H9 (cell line): ENCODE measurements around the gene TJAP1. TPM values are rescaled to one million over a fixed set of nuclear protein-coding genes. Genes with fewer than 3 reads are reported as not detected.

Source experiments
- DNase-seq: peaks from one replicate; pipeline ENCODE4 v3.0.0-alpha.2; 2017
- H2AFZ ChIP-seq: one replicate; pipeline ENCODE4 v1.6.1; 2013; ENCODE audit warnings: mild to moderate bottlenecking, low read length, control low read depth, moderate library complexity
- H2AK5ac ChIP-seq: 2 replicates; pipeline ENCODE4 v1.6.1; 2013; ENCODE audit warnings: low read length, control low read depth, mixed read lengths; ENCODE audit not compliant: insufficient read length
- H2BK120ac ChIP-seq: one replicate; pipeline ENCODE4 v1.6.1; 2013; ENCODE audit warnings: low read depth, mild to moderate bottlenecking, low read length, control low read depth, inconsistent platforms; ENCODE audit not compliant: poor library complexity, severe bottlenecking
- H2BK12ac ChIP-seq: 2 replicates; pipeline ENCODE4 v1.6.1; 2013; ENCODE audit warnings: low read length, control low read depth, mixed read lengths, low read depth; ENCODE audit not compliant: insufficient read length
- H2BK15ac ChIP-seq: 2 replicates; pipeline ENCODE4 v1.6.1; 2013; ENCODE audit warnings: low read depth, low read length, control low read depth
- H2BK20ac ChIP-seq: one replicate; pipeline ENCODE4 v1.6.1; 2013; ENCODE audit warnings: low read depth, mild to moderate bottlenecking, low read length, control low read depth, inconsistent platforms; ENCODE audit not compliant: poor library complexity, severe bottlenecking
- H2BK5ac ChIP-seq: 2 replicates; pipeline ENCODE4 v1.6.1; 2013; ENCODE audit warnings: low read length, control low read depth, mixed read lengths; ENCODE audit not compliant: insufficient read length
- H3K14ac ChIP-seq: 2 replicates; pipeline ENCODE4 v1.6.1; 2013; ENCODE audit warnings: low read length, control low read depth; ENCODE audit not compliant: insufficient read depth
- H3K18ac ChIP-seq: 2 replicates; pipeline ENCODE4 v1.6.1; 2013; ENCODE audit warnings: low read depth, mild to moderate bottlenecking, mixed read lengths, low read length, control low read depth; ENCODE audit not compliant: insufficient read length
- H3K23ac ChIP-seq: 2 replicates; pipeline ENCODE4 v1.6.1; 2013; ENCODE audit warnings: low read length, control low read depth, mixed read lengths, low read depth; ENCODE audit not compliant: insufficient read length
- H3K23me2 ChIP-seq: 2 replicates; pipeline ENCODE4 v1.6.1; 2013; ENCODE audit warnings: low read depth, mild to moderate bottlenecking, mixed read lengths, low read length, control low read depth; ENCODE audit not compliant: insufficient read length, poor library complexity, severe bottlenecking
- H3K27ac ChIP-seq: 2 replicates; pipeline ENCODE4 v1.5.1; 2013; ENCODE audit warnings: low read length, control low read depth, mixed read lengths, low read depth; ENCODE audit not compliant: insufficient read length
- H3K27me3 ChIP-seq: 2 replicates; pipeline ENCODE4 v1.6.1; 2013; ENCODE audit warnings: low read length, control low read depth, inconsistent platforms; ENCODE audit not compliant: insufficient read depth
- H3K4ac ChIP-seq: 2 replicates; pipeline ENCODE4 v1.6.1; 2013; ENCODE audit warnings: low read depth, mild to moderate bottlenecking, control low read depth, inconsistent platforms, low read length, moderate library complexity
- H3K4me1 ChIP-seq: 2 replicates; pipeline ENCODE4 v1.6.1; 2013; ENCODE audit warnings: low read length, control low read depth, inconsistent platforms; ENCODE audit not compliant: insufficient read depth
- H3K4me2 ChIP-seq: 2 replicates; pipeline ENCODE4 v1.6.1; 2013; ENCODE audit warnings: low read length, control low read depth, mixed read lengths; ENCODE audit not compliant: insufficient read length, insufficient read depth
- H3K56ac ChIP-seq: 2 replicates; pipeline ENCODE4 v1.6.1; 2013; ENCODE audit warnings: low read depth, mild to moderate bottlenecking, mixed read lengths, low read length, control low read depth; ENCODE audit not compliant: insufficient read length
- H3K79me1 ChIP-seq: 2 replicates; pipeline ENCODE4 v1.6.1; 2013; ENCODE audit warnings: low read depth, mild to moderate bottlenecking, moderate library complexity, low read length, control low read depth, inconsistent platforms; ENCODE audit not compliant: insufficient read depth, poor library complexity, severe bottlenecking
- H3K79me2 ChIP-seq: 2 replicates; pipeline ENCODE4 v1.6.1; 2013; ENCODE audit warnings: low read length, control low read depth, inconsistent platforms; ENCODE audit not compliant: insufficient read depth
- H3K9ac ChIP-seq: 2 replicates; pipeline ENCODE4 v1.6.1; 2013; ENCODE audit warnings: low read length, control low read depth, mixed read lengths; ENCODE audit not compliant: insufficient read length; ENCODE audit errors: extremely low read depth
- H3K9me3 ChIP-seq: one replicate; pipeline ENCODE4 v1.6.1; 2013; ENCODE audit warnings: low read depth, low read length, inconsistent platforms; ENCODE audit not compliant: control insufficient read depth
- H3T11ph ChIP-seq: one replicate; pipeline ENCODE4 v1.6.1; 2013; ENCODE audit warnings: mild to moderate bottlenecking, low read length, control low read depth, inconsistent platforms
- H4K20me1 ChIP-seq: one replicate; pipeline ENCODE4 v1.6.1; 2013; ENCODE audit not compliant: control insufficient read depth, insufficient read length, insufficient read depth
- H4K5ac ChIP-seq: 2 replicates; pipeline ENCODE4 v1.6.1; 2013; ENCODE audit warnings: low read depth, mild to moderate bottlenecking, mixed read lengths, low read length, control low read depth; ENCODE audit not compliant: insufficient read length
- H4K8ac ChIP-seq: replicated peaks from 2 replicates; pipeline ENCODE4 v1.6.1; 2013; ENCODE audit warnings: low read length, control low read depth, mixed read lengths, low read depth; ENCODE audit not compliant: insufficient read length
- H4K91ac ChIP-seq: 2 replicates; pipeline ENCODE4 v1.6.1; 2013; ENCODE audit warnings: low read depth, mild to moderate bottlenecking, moderate library complexity, mixed read lengths, low read length, control low read depth; ENCODE audit not compliant: insufficient read length
- H3K27ac Mint-ChIP-seq, 3 experiments: 2 replicates in 2 of 3; 3 replicates in 1 of 3; pipeline ENCODE4 v1.8.0; 2020 to 2021; ENCODE audit warnings: mixed read lengths in 3 of 3, mild to moderate bottlenecking in 1 of 3, moderate library complexity in 1 of 3
- H3K27me3 Mint-ChIP-seq: 2 replicates; pipeline ENCODE4 v1.8.0; 2021; ENCODE audit warnings: low read depth, mild to moderate bottlenecking, moderate library complexity, mixed read lengths
- H3K36me3 Mint-ChIP-seq, 3 experiments: 2 replicates in 2 of 3; 3 replicates in 1 of 3; pipeline ENCODE4 v1.8.0; 2020 to 2021; ENCODE audit warnings: low read depth in 3 of 3, mixed read lengths in 3 of 3; ENCODE audit not compliant: insufficient read depth in 1 of 3
- H3K4me1 Mint-ChIP-seq, 2 experiments: 2 replicates each; pipeline ENCODE4 v1.8.0; 2020; ENCODE audit warnings: mixed read lengths in 2 of 2
- H3K4me3 Mint-ChIP-seq, 2 experiments: 2 replicates in 1 of 2; 3 replicates in 1 of 2; pipeline ENCODE4 v1.8.0; 2020 to 2021; ENCODE audit warnings: mild to moderate bottlenecking in 2 of 2, mixed read lengths in 2 of 2, moderate library complexity in 1 of 2
- H3K9me3 Mint-ChIP-seq, 2 experiments: 2 replicates in 1 of 2; 3 replicates in 1 of 2; pipeline ENCODE4 v1.8.0; 2020; ENCODE audit warnings: mild to moderate bottlenecking in 2 of 2, mixed read lengths in 2 of 2, moderate library complexity in 1 of 2
- WGBS: extraction: QIAGEN DNeasy Blood & Tissue Kit; methylation state at CpG from one replicate; pipeline ENCODE4 v1.1.7; 2013; ENCODE audit warnings: missing lambda C conversion rate, low lambda C conversion rate, mixed read lengths; ENCODE audit not compliant: insufficient read length; ENCODE audit errors: extremely low coverage; 5-methylcytosine and 5-hydroxymethylcytosine counted together
- total RNA-seq: library from RNA; stranded (reverse); gene quantifications from 2 replicates; pipeline ENCODE4 v1.2.1, GENCODE V29; 2021
- TF ChIP-seq, protein P1 (sequence below): fragments of 200-600 bp; sonication (generic); conservative IDR thresholded peaks from 3 replicates; pipeline ENCODE4 v1.8.0; 2021; ENCODE audit warnings: antibody characterized with exemption, mild to moderate bottlenecking

Gene TJAP1
- total RNA-seq, 1 experiment from 2014 or later = 45.1 TPM

DNA sequence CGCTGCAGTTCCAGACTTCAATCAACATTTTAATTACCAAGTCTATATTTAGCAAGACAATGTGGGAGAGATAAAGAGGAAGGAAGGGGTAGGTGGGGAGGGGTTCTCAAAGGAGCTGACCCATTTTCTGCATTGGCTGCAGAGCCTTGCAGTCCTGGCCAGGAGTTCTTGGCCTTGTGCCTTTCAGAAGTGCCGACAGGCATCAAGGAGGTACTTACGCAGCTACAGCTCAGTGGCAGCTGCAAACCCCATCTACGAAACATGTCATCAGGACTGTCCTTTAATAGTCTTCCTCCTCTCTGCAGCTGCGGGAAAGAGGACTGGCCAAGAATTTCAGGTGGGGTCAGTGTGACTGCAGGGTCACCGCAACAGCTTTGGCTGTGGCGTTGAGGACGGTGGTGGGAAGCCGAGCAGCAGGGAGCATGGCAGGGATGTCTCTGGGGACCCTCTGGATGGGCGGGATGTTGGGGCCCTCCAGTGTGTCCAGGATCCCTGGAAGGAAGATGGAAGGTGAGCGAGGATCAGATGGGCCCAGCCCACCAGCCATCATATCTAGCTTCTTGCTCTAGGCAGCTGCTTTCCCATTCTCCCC is 34.5 kb downstream of the TJAP1 start:
- TF ChIP-seq, protein P1, sequence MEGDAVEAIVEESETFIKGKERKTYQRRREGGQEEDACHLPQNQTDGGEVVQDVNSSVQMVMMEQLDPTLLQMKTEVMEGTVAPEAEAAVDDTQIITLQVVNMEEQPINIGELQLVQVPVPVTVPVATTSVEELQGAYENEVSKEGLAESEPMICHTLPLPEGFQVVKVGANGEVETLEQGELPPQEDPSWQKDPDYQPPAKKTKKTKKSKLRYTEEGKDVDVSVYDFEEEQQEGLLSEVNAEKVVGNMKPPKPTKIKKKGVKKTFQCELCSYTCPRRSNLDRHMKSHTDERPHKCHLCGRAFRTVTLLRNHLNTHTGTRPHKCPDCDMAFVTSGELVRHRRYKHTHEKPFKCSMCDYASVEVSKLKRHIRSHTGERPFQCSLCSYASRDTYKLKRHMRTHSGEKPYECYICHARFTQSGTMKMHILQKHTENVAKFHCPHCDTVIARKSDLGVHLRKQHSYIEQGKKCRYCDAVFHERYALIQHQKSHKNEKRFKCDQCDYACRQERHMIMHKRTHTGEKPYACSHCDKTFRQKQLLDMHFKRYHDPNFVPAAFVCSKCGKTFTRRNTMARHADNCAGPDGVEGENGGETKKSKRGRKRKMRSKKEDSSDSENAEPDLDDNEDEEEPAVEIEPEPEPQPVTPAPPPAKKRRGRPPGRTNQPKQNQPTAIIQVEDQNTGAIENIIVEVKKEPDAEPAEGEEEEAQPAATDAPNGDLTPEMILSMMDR = no peak
- H2BK15ac ChIP-seq = no peak overlapping the region
- no peaks in the 10 kb centered on the region for H3K9me3 ChIP-seq
- no peak overlapping the region for H4K8ac ChIP-seq
- no peak overlapping the region for H2BK120ac ChIP-seq
- peak overlapping the region in 1 of 2 experiments; percentile 45; a peak in 2 of 5 replicates for H3K4me3 Mint-ChIP-seq
- H3K23ac ChIP-seq = no peak overlapping the region
- no peak overlapping the region for H2AK5ac ChIP-seq
- no peak for DNase-seq
- H3K4ac ChIP-seq = no peak overlapping the region
- H3K56ac ChIP-seq = no peak overlapping the region
- no peak overlapping the region for H3K18ac ChIP-seq
- H3K4me1 Mint-ChIP-seq = peaks cover 31 to 43% of the 10 kb centered on the region in 2 experiments
- H4K5ac ChIP-seq = no peak overlapping the region
- H3K27me3 ChIP-seq = peaks cover 8% of the 10 kb centered on the region; the same call in 1 of the 2 replicates
- H3K79me2 ChIP-seq = peaks cover 4% of the 10 kb centered on the region; the same call in 1 of the 2 replicates
- peaks cover 26% of the 10 kb centered on the region for H3K27me3 Mint-ChIP-seq
- H3K4me2 ChIP-seq = no peak overlapping the region
- peaks cover 2 to 3% of the 10 kb centered on the region in 2 experiments; a peak in 3 of 5 replicates for H3K9me3 Mint-ChIP-seq
- no peak overlapping the region; the same call in 1 of the 2 replicates for H3K14ac ChIP-seq
- H3K23me2 ChIP-seq = peaks cover 9% of the 10 kb centered on the region
- no peak overlapping the region for H2BK5ac ChIP-seq
- no peak overlapping the region for H3K9ac ChIP-seq
- peak overlapping the region in 2 of 3 experiments; percentile 5 to 72; a peak in 2 of 7 replicates for H3K27ac Mint-ChIP-seq
- peaks cover 9% of the 10 kb centered on the region for H3K79me1 ChIP-seq
- no peak overlapping the region for H2AFZ ChIP-seq
- H3K36me3 Mint-ChIP-seq = peaks cover 27 to 50% (median 47%) of the 10 kb centered on the region in 3 experiments
- WGBS = no CpG with 5 or more reads among the region's 11 CpGs
- no peaks in the 10 kb centered on the region for H3K4me1 ChIP-seq
- H2BK12ac ChIP-seq = no peak overlapping the region
- H2BK20ac ChIP-seq = no peak overlapping the region
- H4K91ac ChIP-seq = no peak overlapping the region
- no peaks in the 10 kb centered on the region for H4K20me1 ChIP-seq
- H3T11ph ChIP-seq = no peak overlapping the region
- no peak overlapping the region for H3K27ac ChIP-seq
